HG03460 (cell line): ENCODE results near the gene RAPGEF4.
"Not testable (repeated sequence)": the region's sequence is repeated elsewhere in the genome, so short reads cannot be mapped to it uniquely, and the experiment has no call there.

ENCODE experiments used
- ATAC-seq: cut with Tn5 transposase; IDR thresholded peaks from one replicate; pipeline ENCODE4 v1.9.1; 2021; ENCODE audit not compliant: unreplicated experiment

RAPGEF4 gene

GRCh38 chr2:173087214-173087581, 351.6 kb downstream of the RAPGEF4 start:
- no peak for ATAC-seq

DNA sequence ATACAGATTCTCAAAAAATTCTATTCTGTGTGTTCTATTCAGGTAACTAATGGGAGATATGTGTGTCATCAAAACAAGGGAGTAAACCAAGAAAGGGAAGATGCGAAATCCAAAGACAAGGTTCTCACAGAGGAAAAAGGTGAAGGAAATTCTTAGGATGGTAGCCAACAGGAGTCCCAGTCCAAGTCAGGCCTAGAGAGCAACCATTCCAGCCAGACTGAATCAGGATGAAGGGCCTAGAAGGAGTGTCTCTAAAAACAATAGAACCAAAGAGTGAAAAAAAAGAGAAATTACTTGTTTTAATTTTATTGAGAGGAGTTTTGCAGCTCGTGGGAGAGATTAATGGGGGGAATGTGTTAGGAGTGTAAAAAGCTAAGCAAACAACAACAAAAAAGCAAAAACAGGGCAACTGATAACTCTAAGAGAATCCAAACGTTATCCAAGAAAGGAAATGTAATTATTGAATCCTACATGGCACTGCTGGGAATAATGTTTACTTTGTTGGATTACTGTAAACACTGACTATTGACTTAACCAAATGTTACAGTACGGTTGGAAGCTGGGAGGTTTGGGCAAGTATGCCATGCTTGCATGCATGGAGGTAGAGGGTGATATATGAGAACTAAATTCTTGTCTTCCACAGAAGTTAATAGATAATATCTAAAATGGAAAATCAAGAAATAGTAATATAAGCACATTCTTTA, 352.3 kb downstream of the RAPGEF4 start:
- no peak for ATAC-seq

- no peak for ATAC-seq
Measured at GRCh38 chr2:173090276-173090877, 354.7 kb downstream of the RAPGEF4 start.

GRCh38 chr2:173090973-173091660, 355.5 kb downstream of the RAPGEF4 start:
- ATAC-seq = no peak

GRCh38 chr2:173091910-173092309, 356.3 kb downstream of the RAPGEF4 start:
- ATAC-seq = no peak

DNA sequence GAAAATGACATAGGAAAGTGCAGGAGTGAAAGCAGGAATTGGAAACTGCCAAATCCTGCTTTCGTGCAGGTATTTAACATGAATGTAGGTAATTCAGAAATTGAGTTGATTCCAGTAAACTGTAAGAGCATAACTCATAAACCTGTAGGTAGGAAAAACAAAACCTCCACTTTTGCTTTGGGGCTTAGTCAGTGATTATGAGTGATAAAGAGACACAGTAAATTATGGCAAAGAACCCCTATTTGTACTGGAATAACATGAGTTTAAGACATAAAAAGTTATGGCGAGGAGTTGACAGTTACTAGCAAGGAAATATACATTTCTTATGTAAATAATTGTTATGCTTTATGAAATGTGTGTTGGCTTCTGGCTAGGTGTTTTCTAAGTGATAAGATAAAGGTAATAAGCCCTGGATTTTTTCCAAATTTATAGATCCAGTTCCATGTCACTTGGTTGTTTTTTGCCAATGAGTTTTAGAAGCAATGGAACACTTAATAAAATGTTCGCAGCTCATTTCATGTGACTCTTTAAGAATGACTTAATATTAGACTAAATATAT, 357.3 kb downstream of the RAPGEF4 start:
- ATAC-seq = no peak

GRCh38 chr2:173093617-173094016, 358.0 kb downstream of the RAPGEF4 start:
- ATAC-seq = not testable (repeated sequence)

GRCh38 chr2:173094731-173095130, 359.1 kb downstream of the RAPGEF4 start:
- ATAC-seq = no peak

- no peak for ATAC-seq
Measured at GRCh38 chr2:173095356-173095755, 359.7 kb downstream of the RAPGEF4 start.

DNA sequence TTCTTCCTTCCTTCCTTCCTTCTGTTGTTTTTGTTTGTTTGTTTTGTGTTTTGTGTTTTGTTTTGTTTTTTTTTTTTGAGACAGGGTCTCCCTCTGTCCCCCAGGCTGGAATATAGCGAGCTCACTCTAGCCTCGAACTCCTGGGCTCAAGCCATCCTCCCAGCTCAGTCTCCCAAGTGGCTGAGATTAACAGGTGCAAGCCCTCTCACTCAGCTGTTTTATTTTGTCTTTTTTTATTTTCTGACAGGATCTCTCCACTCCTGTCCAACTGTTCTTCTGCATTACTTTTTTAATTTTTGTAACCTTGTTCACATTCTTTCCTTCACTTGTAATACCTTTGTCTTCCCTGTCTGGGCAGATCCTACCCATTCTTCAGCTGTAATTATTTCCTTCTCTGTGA, 363.6 kb downstream of the RAPGEF4 start:
- no peak for ATAC-seq

DNA sequence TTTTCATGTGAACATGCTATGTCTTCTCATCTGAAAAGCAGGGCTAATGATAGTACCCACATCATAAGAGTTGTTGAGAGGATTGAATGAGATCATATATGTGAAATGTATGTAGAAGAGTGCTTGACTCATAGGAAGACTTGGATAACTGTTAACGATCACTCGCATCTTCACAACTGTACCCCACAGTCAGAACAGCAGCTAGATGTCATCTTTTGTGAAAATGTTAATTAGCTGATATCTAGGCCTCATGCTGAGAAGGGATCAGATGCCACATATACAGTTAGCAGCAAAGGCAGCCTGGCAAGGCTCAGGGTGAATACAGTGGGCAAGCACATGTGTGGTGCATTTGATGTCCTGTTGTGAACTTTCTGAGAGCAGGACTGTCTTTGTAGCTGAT, 364.2 kb downstream of the RAPGEF4 start:
- ATAC-seq = no peak

- peak; percentile 66 for ATAC-seq
Measured at GRCh38 chr2:173101687-173102086, 366.0 kb downstream of the RAPGEF4 start.
